B cell (primary cell): ENCODE data around the gene GINS2. TPM values are rescaled to one million over a fixed set of nuclear protein-coding genes. Genes with fewer than 3 reads are reported as not detected.
A peak's percentile ranks its signal among the peaks of the same experiment; 100 is the strongest.

Experiments used
- ATAC-seq: fragments of 200-7000 bp; cut with Tn5 transposase; one replicate; pipeline ENCODE4 v1.10.0; 2021; ENCODE audit warnings: low read depth, mild to moderate bottlenecking, moderate number of reproducible peaks, moderate library complexity
- CTCF ChIA-PET: fragments of 350-600 bp; sonication (Branson Sonifier 250); formaldehyde crosslinking; loops from one replicate; lab custom pipeline; 2021; ENCODE audit warnings: antibody characterized with exemption, inconsistent platforms; lab: Charles Lee
- POLR2A ChIA-PET: fragments of 350-600 bp; sonication (Branson Sonifier 250); formaldehyde crosslinking; loops from one replicate; lab custom pipeline; 2021; ENCODE audit warnings: antibody characterized with exemption; lab: Charles Lee
- DNase-seq: peaks from one replicate; pipeline ENCODE4 v3.0.0; 2013
- H2AFZ ChIP-seq: 2 replicates; pipeline ENCODE4 v1.6.1; 2012; ENCODE audit warnings: mild to moderate bottlenecking, low read depth, low read length; ENCODE audit not compliant: insufficient read depth, poor library complexity, severe bottlenecking
- H3K27ac ChIP-seq, 2 donors: 1 replicate in 1 of 2; 2 replicates in 1 of 2; pipeline ENCODE4 v1.5.1; 2012 to 2013; ENCODE audit warnings: low read length in 2 of 2, mild to moderate bottlenecking in 2 of 2, moderate library complexity in 1 of 2
- H3K27me3 ChIP-seq, 4 experiments: fragments of 200-600 bp in 1 of 4; sonication (generic) in 1 of 4; replicated peaks in 1 of 4; 1 replicate in 2 of 4; 2 replicates in 2 of 4; pipeline versions ENCODE4 v1.6.1 to v1.7.0; 2013 to 2016; ENCODE audit warnings: low read length in 3 of 4, mild to moderate bottlenecking in 2 of 4, mixed read lengths in 1 of 4, moderate library complexity in 1 of 4; ENCODE audit not compliant: insufficient read depth in 4 of 4, control insufficient read depth in 3 of 4; ENCODE audit errors: control extremely low read depth in 1 of 4
- H3K36me3 ChIP-seq, 2 experiments: replicated peaks in 1 of 2; 1 replicate in 1 of 2; 2 replicates in 1 of 2; pipeline versions ENCODE4 v1.6.1 to v1.7.1; 2013; ENCODE audit warnings: low read length in 1 of 2; ENCODE audit not compliant: insufficient read depth in 2 of 2, control insufficient read depth in 1 of 2; ENCODE audit errors: control extremely low read depth in 1 of 2, extremely low read depth in 1 of 2
- H3K4me1 ChIP-seq, 2 donors: fragments of 200-600 bp in 1 of 2; sonication (generic) in 1 of 2; 1 replicate in 1 of 2; 2 replicates in 1 of 2; pipeline versions ENCODE4 v1.5.1 to v1.6.1; 2013 to 2017; ENCODE audit warnings: low read length in 2 of 2; ENCODE audit not compliant: control insufficient read depth in 2 of 2, insufficient read depth in 2 of 2
- H3K4me2 ChIP-seq: replicated peaks from 2 replicates; pipeline ENCODE3; 2012; ENCODE audit warnings: mild to moderate bottlenecking, low read depth, low read length; ENCODE audit not compliant: poor library complexity, severe bottlenecking
- H3K4me3 ChIP-seq, 5 experiments: fragments of 200-600 bp in 1 of 5; sonication (generic) in 1 of 5; 1 replicate in 3 of 5; 2 replicates in 2 of 5; pipeline versions ENCODE4 v1.5.1 to v1.7.0; 2011 to 2016; ENCODE audit warnings: low read length in 4 of 5, mild to moderate bottlenecking in 4 of 5, low read depth in 2 of 5, control low read depth in 1 of 5, moderate library complexity in 1 of 5; ENCODE audit not compliant: insufficient read depth in 1 of 5; ENCODE audit errors: control extremely low read depth in 1 of 5, extremely low read depth in 1 of 5
- H3K79me2 ChIP-seq: fragments of 200-600 bp; sonication (generic); one replicate; pipeline ENCODE4 v1.6.0; 2016; ENCODE audit warnings: low read length; ENCODE audit not compliant: control insufficient read depth, insufficient read depth
- H3K9ac ChIP-seq: fragments of 200-600 bp; sonication (generic); 2 replicates; pipeline ENCODE4 v1.6.1; 2017; ENCODE audit warnings: mild to moderate bottlenecking, low read length, moderate library complexity
- H3K9me3 ChIP-seq, 3 donors: one replicate each; pipeline versions ENCODE4 v1.6.1 to v1.7.1; 2013; ENCODE audit warnings: low read length in 2 of 3; ENCODE audit not compliant: control insufficient read depth in 2 of 3, insufficient read depth in 1 of 3; ENCODE audit errors: control extremely low read depth in 1 of 3
- H4K20me1 ChIP-seq: 2 replicates; pipeline ENCODE4 v1.6.0; 2012; ENCODE audit warnings: mild to moderate bottlenecking, low read length; ENCODE audit not compliant: insufficient read depth, control insufficient read depth, poor library complexity, severe bottlenecking
- H3K27ac Mint-ChIP-seq: one replicate; pipeline ENCODE4 v1.8.0; 2021; ENCODE audit warnings: mixed read lengths
- H3K27me3 Mint-ChIP-seq: one replicate; pipeline ENCODE4 v1.8.0; 2021; ENCODE audit warnings: mixed read lengths
- H3K4me1 Mint-ChIP-seq: one replicate; pipeline ENCODE4 v1.8.0; 2021; ENCODE audit warnings: mixed read lengths
- H3K4me3 Mint-ChIP-seq: one replicate; pipeline ENCODE4 v1.8.0; 2021; ENCODE audit warnings: mixed read lengths
- H3K9me3 Mint-ChIP-seq: one replicate; pipeline ENCODE4 v1.8.0; 2022; ENCODE audit warnings: mixed read lengths; ENCODE audit not compliant: insufficient read depth
- EZH2 ChIP-seq: IDR thresholded peaks from 2 replicates; pipeline ENCODE4 v1.6.1; 2012; ENCODE audit warnings: borderline replicate concordance, low read depth, mild to moderate bottlenecking, moderate library complexity, low read length; ENCODE audit not compliant: insufficient read depth, poor library complexity, severe bottlenecking
- WGBS: methylation state at CpG from one replicate; pipeline ENCODE4 v1.1.5; 2013; ENCODE audit warnings: missing lambda C conversion rate; ENCODE audit not compliant: insufficient coverage; 5-methylcytosine and 5-hydroxymethylcytosine counted together
- intact Hi-C: fragments of 100-400 bp; cut with micrococcal nuclease; formaldehyde crosslinking; loops from one replicate; pipeline ENCODE4 v1.10.0; 2022
- polyA plus RNA-seq: library from polyadenylated mRNA; depleted of rRNA; stranded (reverse); fragments of >200 nt; gene quantifications from 2 replicates; pipeline ENCODE4 v1.2.3, GENCODE V29; 2012
- total RNA-seq, 2 donors: library from RNA; stranded (reverse); fragments of 120-200 nt in 1 of 2; gene quantifications; 1 replicate in 1 of 2; 2 replicates in 1 of 2; pipeline versions ENCODE4 v1.2.3 to v1.2.4, GENCODE V29; 2013 to 2022
- TF ChIP-seq, protein P1 (sequence below): fragments of 200-600 bp; IDR thresholded peaks from one replicate; pipeline ENCODE4 v1.8.0; 2022; ENCODE audit warnings: antibody characterized with exemption, mild to moderate bottlenecking

The GINS2 gene
- total and polyA plus RNA-seq, 2 donors (not counting 1 experiment from before 2014, with no cell fraction given): 0.52 to 4.2 TPM

DNA sequence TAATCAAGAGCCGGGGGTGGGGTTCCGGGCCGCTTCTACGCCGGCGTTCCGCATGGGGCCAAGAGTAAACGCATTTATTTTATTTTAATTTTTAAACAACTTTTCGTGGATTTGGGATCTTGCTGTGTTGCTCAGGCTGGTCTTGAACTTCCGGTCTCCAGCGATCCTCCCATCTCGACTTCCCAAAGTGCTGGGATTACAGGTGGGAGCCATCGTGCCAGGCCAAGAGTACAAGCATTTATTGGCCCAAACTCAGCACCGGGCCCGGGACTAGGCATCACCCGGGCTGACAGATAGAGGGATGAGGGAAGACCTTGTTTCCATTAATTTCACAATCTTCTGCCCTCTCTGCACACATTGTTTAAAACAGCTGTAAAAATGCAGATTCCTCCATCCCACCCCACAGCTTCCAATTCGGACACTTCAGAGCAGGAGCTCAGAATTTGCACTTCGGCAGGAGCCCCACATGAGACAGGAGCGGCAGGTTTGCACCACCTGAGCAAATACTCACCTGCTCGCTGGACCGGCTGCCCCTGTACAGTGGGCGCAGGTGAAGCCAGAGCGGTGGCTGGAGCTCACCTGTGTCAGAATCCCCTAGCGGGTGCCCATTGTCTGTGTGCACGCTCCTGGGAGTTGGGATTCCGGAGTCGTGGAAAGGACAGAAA lies 663 bp upstream of the GINS2 start:
- Histone ChIP-seq H3K4me1 (peaks cover 15 to 29% of the 10 kb centered on the region in 2 donors), H3K4me2 (peak overlapping the region; percentile 97), H4K20me1 (no peaks in the 10 kb centered on the region), H3K27ac (no peak overlapping the region), H3K27me3 (peaks cover 0 to 13% (median 5%) of the 10 kb centered on the region in 4 experiments), H3K9me3 (no peaks in the 10 kb centered on the region), H3K79me2 (peaks cover 19% of the 10 kb centered on the region), H3K9ac (peak overlapping the region; percentile 9), H2AFZ (peak overlapping the region; percentile 50), H3K4me3 (peak overlapping the region in 4 of 5 experiments; percentile 11 to 52 (median 38)), H3K36me3 (no peaks in the 10 kb centered on the region)
- Mint-ChIP-seq H3K27ac (no peak overlapping the region), H3K9me3 (no peaks in the 10 kb centered on the region), H3K4me3 (peak overlapping the region; percentile 81), H3K4me1 (peaks cover 17% of the 10 kb centered on the region), H3K27me3 (peaks cover 3% of the 10 kb centered on the region)
- WGBS: 95% methylated on average over 11 of the region's 27 CpGs
- DNase-seq: no peak
- ChIA-PET CTCF (interaction anchor here (0.9 to 4.2 kb wide), 4 partner anchors 30 to 327 kb away, joined by 3 to 14 read pairs (median 4); no protein-coding TSS in a partner anchor), POLR2A (interaction anchor here (0.6 to 1.5 kb wide), 2 partner anchors 16 to 43 kb away, joined by 3 to 10 read pairs; no protein-coding TSS in a partner anchor)
- TF ChIP-seq, protein P1, sequence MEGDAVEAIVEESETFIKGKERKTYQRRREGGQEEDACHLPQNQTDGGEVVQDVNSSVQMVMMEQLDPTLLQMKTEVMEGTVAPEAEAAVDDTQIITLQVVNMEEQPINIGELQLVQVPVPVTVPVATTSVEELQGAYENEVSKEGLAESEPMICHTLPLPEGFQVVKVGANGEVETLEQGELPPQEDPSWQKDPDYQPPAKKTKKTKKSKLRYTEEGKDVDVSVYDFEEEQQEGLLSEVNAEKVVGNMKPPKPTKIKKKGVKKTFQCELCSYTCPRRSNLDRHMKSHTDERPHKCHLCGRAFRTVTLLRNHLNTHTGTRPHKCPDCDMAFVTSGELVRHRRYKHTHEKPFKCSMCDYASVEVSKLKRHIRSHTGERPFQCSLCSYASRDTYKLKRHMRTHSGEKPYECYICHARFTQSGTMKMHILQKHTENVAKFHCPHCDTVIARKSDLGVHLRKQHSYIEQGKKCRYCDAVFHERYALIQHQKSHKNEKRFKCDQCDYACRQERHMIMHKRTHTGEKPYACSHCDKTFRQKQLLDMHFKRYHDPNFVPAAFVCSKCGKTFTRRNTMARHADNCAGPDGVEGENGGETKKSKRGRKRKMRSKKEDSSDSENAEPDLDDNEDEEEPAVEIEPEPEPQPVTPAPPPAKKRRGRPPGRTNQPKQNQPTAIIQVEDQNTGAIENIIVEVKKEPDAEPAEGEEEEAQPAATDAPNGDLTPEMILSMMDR: no peak
- no peak for TF ChIP-seq EZH2
- intact Hi-C loops: loop anchor here (1.0 to 5.0 kb wide), 4 partner anchors 48 to 110 kb away; partner anchors contain the start of genes COX4I1 and EMC8
- no peak for ATAC-seq
